HG02970 (cell line): Measurements from ENCODE around the gene TTN.
A peak's percentile ranks its signal among the peaks of the same experiment; 100 is the strongest.
"Not testable (repeated sequence)": the region's sequence is repeated elsewhere in the genome, so short reads cannot be mapped to it uniquely, and the experiment has no call there.

Source experiments
- ATAC-seq: cut with Tn5 transposase; IDR thresholded peaks from one replicate; pipeline ENCODE4 v1.9.1; 2021; ENCODE audit warnings: mild to moderate bottlenecking, moderate library complexity, moderate number of reproducible peaks; ENCODE audit not compliant: unreplicated experiment, low FRiP score

Gene TTN

DNA sequence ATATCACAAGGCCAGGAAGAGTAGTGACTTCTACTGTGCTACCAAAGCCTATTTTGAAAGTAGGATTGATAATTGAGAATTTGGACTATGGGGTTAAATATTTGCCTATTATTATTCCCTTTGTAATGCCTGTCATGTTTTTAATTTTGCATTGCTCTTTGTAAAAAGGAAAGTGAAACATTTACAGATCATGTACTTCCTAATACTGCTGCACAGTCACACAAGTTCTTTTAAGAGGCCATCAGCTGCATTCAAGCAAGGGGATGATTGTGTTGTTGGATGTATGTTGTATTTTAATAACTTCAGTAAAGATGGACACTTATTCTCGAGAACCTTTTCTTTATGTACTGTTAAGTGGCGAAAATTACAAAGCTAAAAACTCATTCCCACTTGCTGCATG lies 256.9 kb downstream of the TTN start:
- ATAC-seq: no peak

DNA sequence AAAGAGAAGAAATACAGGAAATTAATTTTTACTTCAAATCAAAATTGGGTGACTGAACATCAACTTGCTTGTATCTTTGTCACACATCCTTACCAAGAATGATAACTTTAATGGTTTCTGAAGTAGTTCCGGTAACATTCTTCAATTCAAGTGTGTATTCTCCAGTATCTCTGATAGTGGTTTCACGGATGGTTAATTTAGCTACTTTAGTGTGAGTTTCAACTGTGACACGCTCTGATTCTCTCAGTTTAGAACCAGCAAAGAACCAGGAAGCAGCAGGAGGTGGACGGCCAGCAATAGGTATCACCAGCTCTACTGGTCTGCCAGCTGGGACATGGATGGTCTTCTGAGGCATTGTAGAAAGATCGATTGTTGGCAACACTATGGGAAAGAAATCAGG lies 264.7 kb downstream of the TTN start:
- ATAC-seq: no peak

DNA sequence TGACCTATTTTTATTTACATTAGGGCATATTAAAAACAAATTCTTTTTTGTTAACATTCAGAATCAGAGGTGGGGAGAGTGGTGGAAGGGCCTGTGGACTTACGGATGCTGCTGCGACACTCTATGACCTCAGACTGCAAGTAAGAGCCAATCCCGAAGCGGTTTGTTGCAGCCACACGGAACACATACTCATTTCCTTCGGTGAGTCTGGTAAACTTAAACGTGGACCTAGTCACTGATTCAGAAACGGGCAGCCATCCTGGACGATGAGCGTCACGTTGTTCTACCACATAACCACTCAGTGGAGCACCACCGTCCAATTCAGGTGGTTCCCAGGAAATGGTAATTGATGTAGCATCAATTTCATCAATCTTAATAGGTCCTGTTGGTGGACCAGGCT lies 265.1 kb downstream of the TTN start:
- no peak for ATAC-seq

DNA sequence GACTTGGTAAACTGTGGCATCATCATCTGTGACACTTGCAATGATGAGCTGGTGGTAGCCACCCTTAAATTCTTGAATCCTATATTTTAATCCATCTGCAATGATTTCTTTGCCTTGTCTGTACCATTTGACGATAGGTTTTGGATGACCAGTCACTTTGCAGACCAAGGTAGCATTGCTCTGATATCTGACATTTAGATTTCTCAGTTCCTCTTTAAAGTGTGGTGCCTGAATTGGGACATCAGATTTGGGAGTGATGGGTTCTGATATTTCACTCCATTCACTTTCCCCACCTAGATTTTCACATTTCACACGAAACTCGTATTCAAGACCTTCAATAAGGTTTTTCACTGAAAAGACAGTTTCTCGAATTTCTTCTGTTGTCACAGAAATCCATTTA lies 271.2 kb downstream of the TTN start:
- ATAC-seq: no peak

- ATAC-seq: no peak
Measured at GRCh38 chr2:178531168-178531567, 276.1 kb downstream of the TTN start.

DNA sequence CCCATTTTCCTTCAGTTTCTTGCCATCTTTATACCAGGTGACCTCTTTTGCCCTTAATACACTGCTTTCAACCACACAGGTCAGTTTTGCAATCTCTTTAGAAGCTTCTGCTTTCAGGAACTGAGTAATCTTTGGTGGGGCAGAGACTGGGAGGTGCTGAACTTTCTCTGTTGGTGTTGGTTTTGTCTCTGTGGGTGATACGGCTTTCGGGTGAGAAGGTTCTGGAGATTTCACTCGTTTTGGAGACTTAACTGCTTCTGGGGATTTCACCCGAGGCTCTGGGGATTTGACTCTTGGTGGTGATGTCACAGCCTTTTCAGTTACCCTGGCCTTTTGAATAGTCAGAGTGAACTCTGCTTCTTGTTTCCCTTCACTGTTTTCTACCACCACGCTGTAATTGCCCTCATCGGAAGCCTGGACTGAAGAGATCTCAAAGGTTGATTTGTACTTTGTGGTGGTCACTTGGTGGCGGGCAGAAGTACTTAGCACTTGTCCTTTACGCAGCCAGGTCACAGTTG lies 276.5 kb downstream of the TTN start:
- peak; percentile 94 for ATAC-seq

- no peak for ATAC-seq
Measured at GRCh38 chr2:178530131-178530530, 277.1 kb downstream of the TTN start.

DNA sequence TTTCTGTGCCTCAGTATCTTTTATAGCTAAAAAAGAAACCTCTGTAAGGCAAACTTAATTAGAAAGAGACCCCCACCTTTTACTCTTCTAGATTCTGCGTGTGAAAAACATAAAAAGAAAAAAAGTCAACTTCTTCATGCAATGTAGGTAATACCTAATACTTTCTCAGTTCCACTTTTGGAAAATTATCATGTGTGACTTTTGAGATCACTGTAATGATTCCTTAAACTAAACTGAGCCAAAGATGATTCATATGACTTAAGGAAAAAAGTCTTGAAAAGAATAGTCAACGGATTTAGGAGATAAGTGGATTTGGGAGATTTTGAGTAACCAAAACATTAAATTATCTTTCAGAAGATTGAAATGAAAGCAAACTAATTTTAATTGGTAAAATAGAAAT lies 278.0 kb downstream of the TTN start:
- ATAC-seq: no peak

DNA sequence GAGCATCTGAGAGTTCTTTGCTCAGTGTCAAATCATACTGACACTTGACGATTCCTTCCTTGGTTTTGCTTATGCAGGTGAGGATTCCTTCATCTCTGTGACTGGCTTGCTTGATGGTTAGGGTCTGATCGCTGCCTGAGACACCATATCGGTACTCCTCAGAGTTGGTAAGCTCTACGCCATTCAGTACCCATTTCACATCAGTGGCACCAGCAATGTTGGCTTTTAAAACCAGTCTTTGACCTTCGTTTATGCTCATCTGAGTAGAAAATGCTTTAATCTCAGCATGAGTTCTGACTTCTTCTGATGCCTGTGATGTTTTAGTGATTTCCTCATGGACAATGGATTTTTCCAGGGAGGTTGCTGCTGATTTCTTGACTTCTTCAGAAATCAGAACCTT lies 278.6 kb downstream of the TTN start:
- ATAC-seq: no peak

DNA sequence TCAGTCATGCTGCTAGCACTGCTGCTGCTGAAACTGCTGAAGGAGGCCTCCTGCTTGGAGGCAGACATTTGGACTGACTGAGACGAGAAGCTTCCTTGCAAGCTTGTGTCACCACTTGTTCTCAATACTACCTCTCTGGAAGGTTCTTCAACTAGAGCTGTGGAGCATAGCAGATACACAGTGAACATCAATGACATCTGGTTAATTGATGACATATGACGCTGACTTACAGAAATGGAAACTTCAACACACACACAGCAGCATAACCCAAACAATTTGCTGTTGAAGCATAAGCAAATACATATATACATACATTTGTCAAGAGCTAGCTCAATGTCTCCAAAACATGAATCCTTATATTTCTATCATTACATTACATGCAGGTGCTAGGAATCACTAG lies 279.6 kb downstream of the TTN start:
- no peak for ATAC-seq

GRCh38 chr2:178526256-178526655 lies 281.0 kb downstream of the TTN start:
- ATAC-seq: no peak

GRCh38 chr2:178525460-178525859 lies 281.8 kb downstream of the TTN start:
- not testable (repeated sequence) for ATAC-seq

GRCh38 chr2:178525010-178525409 lies 282.2 kb downstream of the TTN start:
- not testable (repeated sequence) for ATAC-seq

GRCh38 chr2:178523596-178524134 lies 283.6 kb downstream of the TTN start:
- ATAC-seq: peak; percentile 5

GRCh38 chr2:178522950-178523595 lies 284.1 kb downstream of the TTN start:
- peak; percentile 77 for ATAC-seq

GRCh38 chr2:178521304-178522150 lies 285.7 kb downstream of the TTN start:
- ATAC-seq: no peak

DNA sequence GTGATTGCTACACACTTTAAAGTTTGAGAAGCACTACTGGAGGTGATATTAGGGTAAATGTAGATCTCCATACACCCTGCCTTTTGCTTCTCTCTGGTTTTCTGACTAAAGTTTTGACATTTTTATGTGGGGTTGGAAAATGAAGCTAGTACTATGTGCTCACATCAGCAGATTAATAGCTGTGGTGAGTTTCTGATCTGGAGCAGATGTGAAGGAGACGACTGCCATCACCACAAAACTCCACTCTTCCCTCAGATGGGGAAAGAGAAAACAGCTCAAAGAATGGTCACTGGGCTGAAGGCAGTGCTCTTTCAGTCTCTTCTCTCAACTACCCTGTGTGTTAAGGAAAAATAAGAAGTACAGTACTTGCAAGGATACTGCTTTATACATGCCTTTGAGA lies 289.7 kb downstream of the TTN start:
- ATAC-seq: no peak

- ATAC-seq: no peak
Measured at GRCh38 chr2:178514664-178515063, 292.6 kb downstream of the TTN start.

- ATAC-seq: no peak
Measured at GRCh38 chr2:178513876-178514275, 293.3 kb downstream of the TTN start.

DNA sequence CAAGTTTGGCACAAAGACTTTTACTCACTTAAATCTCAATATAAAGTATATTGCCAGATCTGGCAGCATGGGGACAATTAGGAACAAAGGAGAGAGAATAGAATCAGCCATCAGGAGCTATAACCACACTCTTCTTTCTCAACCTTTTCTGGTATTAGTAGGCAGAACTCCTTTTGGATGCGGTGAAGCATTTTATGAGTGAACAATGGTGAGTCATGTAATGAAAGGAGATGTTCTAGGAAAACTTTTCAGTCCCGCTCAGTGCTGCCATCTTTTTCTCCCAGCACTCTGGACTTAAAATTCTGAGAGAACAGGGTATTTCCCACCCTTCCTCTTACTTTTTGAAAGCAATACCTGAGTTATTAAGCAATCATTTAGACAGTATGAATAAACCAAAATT lies 294.7 kb downstream of the TTN start:
- no peak for ATAC-seq

DNA sequence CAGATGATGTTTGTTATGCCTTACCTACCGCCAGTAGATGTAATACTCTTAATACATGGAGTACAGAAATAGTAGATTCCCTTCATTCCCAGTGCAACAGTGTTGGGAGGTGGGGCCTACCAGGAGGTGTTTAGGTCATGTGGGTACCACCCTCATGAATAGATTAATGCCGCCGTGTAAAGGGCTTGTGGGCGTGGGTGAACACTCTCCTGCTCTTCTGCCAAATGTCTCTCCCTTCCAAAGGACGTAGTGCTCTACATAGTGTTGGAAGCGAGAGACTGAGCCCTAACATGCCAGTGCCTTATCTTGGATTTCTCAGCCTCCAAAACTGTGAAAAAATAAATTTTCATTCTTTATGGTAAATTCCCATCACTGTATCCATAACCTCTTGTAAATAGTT lies 296.8 kb downstream of the TTN start:
- no peak for ATAC-seq

DNA sequence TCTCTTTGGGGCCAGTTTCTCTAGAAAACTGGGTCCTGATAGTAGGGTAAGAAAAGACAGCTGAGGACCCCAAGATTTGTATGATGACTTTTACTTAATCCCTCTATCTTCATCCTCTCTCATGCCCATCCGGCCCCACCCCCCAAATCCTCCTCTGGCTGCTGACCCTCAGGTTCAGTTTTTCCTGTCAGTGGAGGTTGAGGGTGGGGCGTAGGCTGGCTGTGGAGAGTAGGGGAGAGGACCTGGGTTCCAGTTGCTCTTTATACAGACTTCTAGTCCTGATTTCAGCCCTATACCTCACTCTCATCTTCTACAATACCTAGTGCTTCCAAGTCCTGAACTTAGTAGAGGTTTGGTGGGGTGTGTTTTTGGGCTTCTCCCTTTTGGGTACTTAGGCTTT lies 298.6 kb downstream of the TTN start:
- no peak for ATAC-seq
